Chondrocyte (in vitro differentiated cells): ENCODE results near the gene MATN3. TPM values are rescaled to one million over a fixed set of nuclear protein-coding genes. Genes with fewer than 3 reads are reported as not detected.

Experiments
- DNase-seq: peaks from one replicate; pipeline ENCODE4 v3.0.0; 2021; ENCODE audit warnings: mixed read lengths, low spot score
- H3K27ac Mint-ChIP-seq: one replicate; pipeline ENCODE4 v1.8.0; 2021; ENCODE audit warnings: mild to moderate bottlenecking, moderate library complexity, mixed read lengths; ENCODE audit not compliant: unreplicated experiment
- H3K27me3 Mint-ChIP-seq: 2 replicates; pipeline ENCODE4 v1.8.0; 2021; ENCODE audit warnings: low read depth, mixed read lengths
- H3K36me3 Mint-ChIP-seq: 2 replicates; pipeline ENCODE4 v1.8.0; 2021; ENCODE audit warnings: low read depth, mixed read lengths
- H3K4me1 Mint-ChIP-seq: 2 replicates; pipeline ENCODE4 v1.8.0; 2021; ENCODE audit warnings: low read depth, mild to moderate bottlenecking, mixed read lengths
- H3K4me3 Mint-ChIP-seq: one replicate; pipeline ENCODE4 v1.8.0; 2021; ENCODE audit warnings: mild to moderate bottlenecking, moderate library complexity, mixed read lengths; ENCODE audit not compliant: unreplicated experiment
- H3K9me3 Mint-ChIP-seq: 2 replicates; pipeline ENCODE4 v1.8.0; 2021; ENCODE audit warnings: low read depth, mixed read lengths
- total RNA-seq: library from RNA; stranded (reverse); gene quantifications from 3 replicates; pipeline ENCODE4 v1.2.1, GENCODE V29; 2021
- TF ChIP-seq, protein P1 (sequence below): fragments of 200-600 bp; sonication (generic); IDR thresholded peaks from 2 replicates; pipeline ENCODE4 v1.5.0; 2021; ENCODE audit warnings: antibody characterized with exemption, mild to moderate bottlenecking, moderate library complexity

Gene MATN3
- total RNA-seq, 1 donor from 2014 or later: 17.0 TPM

DNA sequence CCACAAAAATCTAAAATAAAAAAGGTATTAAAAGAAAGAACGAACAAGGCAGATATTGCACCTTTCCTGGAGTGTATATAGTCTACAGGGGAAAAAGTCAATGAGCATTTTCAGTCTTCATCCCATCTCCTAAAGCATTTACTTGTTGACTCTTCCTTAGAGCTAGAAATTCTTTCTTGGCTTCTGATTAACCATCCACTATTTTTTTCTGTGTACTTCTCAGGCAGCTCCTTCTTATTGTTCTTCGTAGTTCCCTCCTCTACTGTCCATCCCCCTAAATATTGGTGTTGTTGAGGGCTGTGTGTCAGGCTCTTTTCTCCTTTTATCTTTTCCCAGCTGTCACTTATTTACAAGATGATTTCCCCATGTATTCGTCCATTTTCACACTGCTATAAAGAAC lies 42.5 kb upstream of the MATN3 start:
- H3K27ac Mint-ChIP-seq: no peak overlapping the region
- H3K4me1 Mint-ChIP-seq: no peaks in the 10 kb centered on the region
- no peak overlapping the region for H3K4me3 Mint-ChIP-seq
- TF ChIP-seq, protein P1, sequence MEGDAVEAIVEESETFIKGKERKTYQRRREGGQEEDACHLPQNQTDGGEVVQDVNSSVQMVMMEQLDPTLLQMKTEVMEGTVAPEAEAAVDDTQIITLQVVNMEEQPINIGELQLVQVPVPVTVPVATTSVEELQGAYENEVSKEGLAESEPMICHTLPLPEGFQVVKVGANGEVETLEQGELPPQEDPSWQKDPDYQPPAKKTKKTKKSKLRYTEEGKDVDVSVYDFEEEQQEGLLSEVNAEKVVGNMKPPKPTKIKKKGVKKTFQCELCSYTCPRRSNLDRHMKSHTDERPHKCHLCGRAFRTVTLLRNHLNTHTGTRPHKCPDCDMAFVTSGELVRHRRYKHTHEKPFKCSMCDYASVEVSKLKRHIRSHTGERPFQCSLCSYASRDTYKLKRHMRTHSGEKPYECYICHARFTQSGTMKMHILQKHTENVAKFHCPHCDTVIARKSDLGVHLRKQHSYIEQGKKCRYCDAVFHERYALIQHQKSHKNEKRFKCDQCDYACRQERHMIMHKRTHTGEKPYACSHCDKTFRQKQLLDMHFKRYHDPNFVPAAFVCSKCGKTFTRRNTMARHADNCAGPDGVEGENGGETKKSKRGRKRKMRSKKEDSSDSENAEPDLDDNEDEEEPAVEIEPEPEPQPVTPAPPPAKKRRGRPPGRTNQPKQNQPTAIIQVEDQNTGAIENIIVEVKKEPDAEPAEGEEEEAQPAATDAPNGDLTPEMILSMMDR: no peak
- H3K9me3 Mint-ChIP-seq: no peaks in the 10 kb centered on the region
- DNase-seq: no peak
- H3K27me3 Mint-ChIP-seq: no peaks in the 10 kb centered on the region
- no peaks in the 10 kb centered on the region for H3K36me3 Mint-ChIP-seq

DNA sequence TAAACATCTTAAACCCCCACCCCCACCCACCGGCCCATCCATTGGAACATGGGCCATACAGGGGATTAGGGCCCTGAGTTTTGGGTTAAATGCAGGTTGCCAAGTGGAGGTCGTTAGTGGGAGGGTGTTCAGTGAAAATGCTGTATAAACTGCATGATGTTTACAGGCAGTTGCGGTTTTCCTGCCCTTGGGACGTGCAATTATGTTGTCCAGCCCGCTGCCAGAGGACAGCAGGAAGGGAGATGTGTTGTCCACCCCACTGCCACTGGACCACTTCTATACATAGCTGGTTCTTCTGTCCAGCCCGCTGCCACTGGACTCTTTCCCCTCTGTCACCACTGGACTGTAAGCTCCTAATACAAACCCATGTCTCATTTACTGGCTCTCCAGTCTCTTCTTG lies 41.7 kb upstream of the MATN3 start:
- TF ChIP-seq, protein P1: no peak
- Mint-ChIP-seq H3K4me1 (peaks cover 6% of the 10 kb centered on the region), H3K27me3 (no peaks in the 10 kb centered on the region), H3K27ac (no peak overlapping the region), H3K36me3 (no peaks in the 10 kb centered on the region), H3K4me3 (no peak overlapping the region), H3K9me3 (no peaks in the 10 kb centered on the region)
- DNase-seq: no peak

DNA sequence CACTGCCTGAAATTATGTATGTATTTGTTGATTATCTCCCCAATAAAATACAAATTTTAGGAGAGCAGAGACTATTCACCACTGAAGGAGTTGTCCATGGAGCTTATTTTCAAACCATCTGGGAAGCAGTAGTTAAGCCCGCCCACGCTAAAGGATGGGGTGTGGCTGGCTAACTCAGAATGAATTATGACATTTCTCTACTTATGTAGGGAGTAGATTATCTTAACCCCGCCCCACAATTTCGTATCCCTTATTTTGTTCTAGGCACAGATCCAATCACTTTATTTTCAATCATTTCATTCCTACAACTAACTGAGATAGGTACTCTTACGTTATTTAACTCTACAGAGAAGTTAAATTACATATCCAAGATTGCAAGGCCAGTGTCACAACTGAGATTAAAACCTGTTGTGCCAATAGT lies 40.4 kb upstream of the MATN3 start:
- TF ChIP-seq, protein P1: no peak
- Mint-ChIP-seq H3K9me3 (no peaks in the 10 kb centered on the region), H3K4me3 (no peak overlapping the region), H3K27me3 (no peaks in the 10 kb centered on the region), H3K36me3 (no peaks in the 10 kb centered on the region), H3K27ac (no peak overlapping the region), H3K4me1 (peaks cover 18% of the 10 kb centered on the region)
- no peak for DNase-seq

DNA sequence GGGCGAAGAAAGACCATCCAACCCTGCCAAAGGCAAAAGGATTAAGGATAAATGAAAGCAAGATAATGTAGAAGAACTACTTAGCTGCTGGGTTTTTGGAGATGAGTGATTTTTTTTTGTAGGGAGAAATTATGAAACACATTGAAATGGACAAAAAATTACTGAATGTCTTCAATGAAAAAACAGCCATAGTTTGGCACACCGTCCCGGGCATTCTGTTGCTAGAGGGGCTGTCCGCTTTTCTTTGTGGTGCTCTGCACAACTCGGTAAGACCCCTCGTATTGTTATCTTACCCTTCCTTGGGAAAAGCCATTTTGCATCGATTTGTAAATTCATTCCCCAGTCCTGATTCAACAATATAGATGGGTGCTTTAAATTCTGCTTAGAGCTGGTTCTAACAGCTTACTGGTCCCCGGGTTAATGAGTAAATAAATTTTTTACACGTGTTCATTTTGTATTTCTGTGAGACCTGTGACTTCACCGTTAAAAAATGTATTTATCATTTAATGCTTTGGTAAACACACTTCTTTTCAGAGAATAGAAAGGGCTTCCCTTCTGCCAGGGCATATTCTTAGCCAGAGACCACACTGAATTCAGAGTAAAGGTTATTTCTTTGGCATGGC lies 39.9 kb upstream of the MATN3 start:
- Mint-ChIP-seq H3K36me3 (no peaks in the 10 kb centered on the region), H3K27ac (no peak overlapping the region)
- no peak for DNase-seq

DNA sequence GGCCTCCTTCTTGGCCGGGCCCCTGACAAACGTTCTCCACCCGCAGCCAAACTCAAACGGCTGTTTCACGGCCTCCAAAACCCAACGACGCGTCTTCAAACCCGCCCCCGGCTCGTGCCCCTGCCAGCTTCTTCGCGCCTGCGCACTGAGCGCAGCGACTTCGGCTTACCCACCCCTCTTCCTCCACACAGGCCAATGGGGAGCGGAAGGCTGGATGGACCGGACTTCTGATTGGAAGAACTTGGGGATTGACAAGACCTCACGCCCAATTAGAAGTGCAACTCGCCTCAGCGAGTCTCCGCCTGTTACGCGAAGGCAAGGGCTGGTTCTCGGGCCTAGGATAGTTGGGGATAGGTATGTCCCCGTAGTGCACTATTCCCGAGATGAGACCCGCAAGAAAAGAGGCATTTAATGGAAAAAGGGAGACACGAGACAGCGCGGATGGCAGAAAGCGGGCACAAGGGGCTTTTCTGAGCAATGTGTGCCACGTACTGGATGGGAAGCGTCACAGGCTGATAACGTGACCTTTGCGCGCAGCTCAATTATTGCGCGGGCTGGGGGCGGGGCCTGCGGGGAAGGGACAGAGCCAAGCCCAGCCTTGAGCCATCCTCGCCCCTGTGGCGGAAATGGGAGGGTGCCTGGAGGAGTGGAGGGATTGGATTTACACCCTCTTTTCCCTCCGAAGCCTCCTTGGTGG lies 39.2 kb upstream of the MATN3 start, which contains the start of gene LAPTM4A:
Gene LAPTM4A (minus strand): TSS at position 97 of the 697 bp plus-strand sequence. CDS start 108 bp downstream, outside the sequence.
- peaks cover 26% of the 10 kb centered on the region for H3K4me1 Mint-ChIP-seq
- H3K4me3 Mint-ChIP-seq: no peak within 1 kb of the TSS
- peak; percentile 99 for DNase-seq
- H3K27me3 Mint-ChIP-seq: no peaks in the 10 kb centered on the region
- no peaks in the 10 kb centered on the region for H3K36me3 Mint-ChIP-seq
- H3K27ac Mint-ChIP-seq: no peak within 1 kb of the TSS
- TF ChIP-seq, protein P1: no peak
- no peaks in the 10 kb centered on the region for H3K9me3 Mint-ChIP-seq

More for the DNA sequence above, 39.9 kb upstream of the MATN3 start:
- no peaks in the 10 kb centered on the region for H3K27me3 Mint-ChIP-seq
- TF ChIP-seq, protein P1: peak; percentile 34
- no peak overlapping the region for H3K4me3 Mint-ChIP-seq
- peaks cover 22% of the 10 kb centered on the region for H3K4me1 Mint-ChIP-seq
- H3K9me3 Mint-ChIP-seq: no peaks in the 10 kb centered on the region
